Gastrocnemius medialis (tissue), 4 donors: ENCODE results near the gene MAOA.

Source experiments
- CTCF ChIP-seq, 5 experiments: fragments of 450-650 bp in 3 of 5; fragments of 200-600 bp in 2 of 5; sonication (generic) in 2 of 5; IDR thresholded peaks in 4 of 5; conservative IDR thresholded peaks in 1 of 5; 1 replicate in 4 of 5; 2 replicates in 1 of 5; pipeline ENCODE4 v1.5.1; 2016 to 2019; ENCODE audit warnings: antibody characterized with exemption in 5 of 5, mild to moderate bottlenecking in 3 of 5, moderate library complexity in 3 of 5
- POLR2A ChIP-seq, 2 donors: fragments of 450-650 bp; IDR thresholded peaks; one replicate each; pipeline ENCODE4 v1.6.1; 2017; ENCODE audit warnings: antibody characterized with exemption in 2 of 2, mild to moderate bottlenecking in 2 of 2, moderate library complexity in 2 of 2

- TF ChIP-seq POLR2A (IDR thresholded peaks at IDR 0.05) (no peak), CTCF (IDR thresholded peaks at IDR 0.05 in 4 of 5, conservative IDR thresholded peaks at IDR 0.05 in 1 of 5) (no peak)
These were observed 61.1 kb downstream of the MAOA start for GRCh38 chrX:43717161-43717560.
